Ramos (cell line): ENCODE measurements around the gene BYSL.
"Not testable (repeated sequence)": the region's sequence is repeated elsewhere in the genome, so short reads cannot be mapped to it uniquely, and the experiment has no call there.

ENCODE experiments used
- in situ Hi-C: fragments of 300-500 bp; cut with MboI; formaldehyde crosslinking; loops from one replicate; pipeline ENCODE4 v1.14.3; 2022; ENCODE audit warnings: low sequenced_read_pairs; ENCODE audit not compliant: unreplicated experiment

The BYSL gene

GRCh38 chr6:41940759-41941279, 19.5 kb downstream of the BYSL start:
- in situ Hi-C loops, result no loop called here

DNA sequence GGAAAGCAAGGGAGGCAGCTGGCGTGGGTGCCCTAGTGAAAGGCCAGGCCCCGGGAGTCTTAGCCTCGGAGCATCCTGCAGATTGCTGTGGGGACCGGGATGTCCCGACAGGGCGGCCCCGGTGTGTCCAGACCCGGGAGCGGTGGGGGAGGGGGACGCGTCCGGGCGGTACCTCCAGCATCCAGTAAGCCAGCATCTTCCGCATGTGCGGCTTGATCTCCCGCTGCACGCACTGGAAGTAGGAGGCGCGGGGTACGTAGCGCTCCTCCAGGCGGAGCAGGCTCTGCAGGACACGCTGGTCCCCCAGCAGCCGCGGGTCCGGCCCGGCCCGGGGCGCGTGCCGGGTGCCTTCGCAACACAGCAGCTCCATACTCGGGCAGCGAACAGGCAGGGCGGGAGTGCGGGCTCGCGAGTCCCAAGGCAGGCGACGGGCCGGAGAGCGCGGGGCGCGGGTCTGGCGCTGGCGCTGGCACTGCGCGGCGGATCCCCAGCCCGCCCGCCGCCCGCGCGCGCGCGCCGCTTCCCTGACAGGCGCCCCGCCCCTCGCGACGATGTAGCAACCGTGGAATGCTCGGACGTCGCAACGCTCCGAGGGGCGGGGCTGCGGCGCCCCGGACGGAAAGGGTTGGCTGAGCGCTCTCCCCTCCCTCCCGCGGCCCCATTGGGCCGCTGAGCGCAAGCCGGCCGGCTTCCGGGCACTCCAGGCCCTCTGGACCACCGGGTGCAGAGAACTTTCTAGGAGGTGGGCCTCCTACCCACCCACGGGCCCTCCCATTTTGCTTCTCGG, 20.2 kb downstream of the BYSL start, which contains the start of gene CCND3:
Gene CCND3 (minus strand): TSS at position 529 of the 787 bp plus-strand sequence. CDS start 159 bp downstream, at position 370.
- in situ Hi-C loops, result no loop called here

GRCh38 chr6:41942067-41942851, 21.0 kb downstream of the BYSL start:
- in situ Hi-C loops, result no loop called here

DNA sequence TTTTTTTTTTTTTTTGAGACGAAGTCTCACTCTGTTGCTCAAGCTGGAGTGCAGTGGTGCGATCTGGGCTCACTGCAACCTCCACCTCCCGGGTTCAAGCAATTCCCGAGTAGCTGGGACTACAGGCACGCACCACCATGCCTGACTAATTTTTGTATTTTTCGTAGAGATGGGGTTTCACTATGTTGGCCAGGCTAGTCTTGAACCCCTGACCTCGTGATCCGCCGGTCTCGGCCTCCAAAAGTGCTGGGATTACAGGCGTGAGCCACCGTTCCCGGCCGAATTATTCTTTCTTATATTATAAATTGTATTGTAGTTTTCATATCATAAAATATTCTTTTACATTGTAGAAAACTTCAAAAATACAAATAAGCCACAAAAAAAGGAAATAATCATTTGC, 21.6 kb downstream of the BYSL start:
- in situ Hi-C loops, result not testable (repeated sequence)

GRCh38 chr6:41943456-41943855, 22.2 kb downstream of the BYSL start:
- in situ Hi-C loops, result no loop called here

DNA sequence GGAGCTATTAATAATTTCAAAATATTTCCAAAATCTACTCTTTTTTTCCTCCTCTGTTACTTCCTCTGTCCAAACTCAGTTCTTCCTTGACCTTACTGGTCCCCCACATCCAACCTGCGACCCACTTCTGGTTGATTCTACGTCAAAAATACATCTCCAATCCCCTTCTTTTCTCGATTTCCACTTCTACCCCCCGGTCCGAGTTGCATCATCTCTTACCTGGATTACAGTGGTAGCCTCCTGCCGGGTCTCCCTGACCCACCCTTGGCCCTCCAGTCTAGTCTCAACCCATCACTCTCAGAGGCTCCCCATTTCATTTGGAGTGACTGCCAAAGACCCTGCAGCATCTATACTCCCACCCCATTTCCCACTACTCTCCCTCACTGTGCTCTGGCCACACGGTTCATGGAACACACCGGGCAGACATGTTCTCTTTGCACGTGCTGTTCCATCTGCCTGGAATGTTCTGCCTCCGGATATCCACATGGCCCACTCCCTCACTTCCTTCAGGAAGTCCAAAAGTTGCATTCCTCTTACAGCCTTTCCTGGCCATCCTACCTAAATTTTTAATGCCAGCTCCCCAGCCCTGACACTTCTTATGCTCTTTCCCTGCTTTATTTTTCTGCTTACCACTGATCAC, 26.4 kb downstream of the BYSL start:
- in situ Hi-C loops, result no loop called here

- in situ Hi-C loops, result no loop called here
Measured at GRCh38 chr6:41954668-41955067, 33.4 kb downstream of the BYSL start.

GRCh38 chr6:41955412-41955811, 34.1 kb downstream of the BYSL start:
- in situ Hi-C loops, result no loop called here

- in situ Hi-C loops, result no loop called here
Measured at GRCh38 chr6:41957117-41957516, 35.8 kb downstream of the BYSL start.

GRCh38 chr6:41958022-41958856, 36.9 kb downstream of the BYSL start:
- in situ Hi-C loops, result no loop called here

DNA sequence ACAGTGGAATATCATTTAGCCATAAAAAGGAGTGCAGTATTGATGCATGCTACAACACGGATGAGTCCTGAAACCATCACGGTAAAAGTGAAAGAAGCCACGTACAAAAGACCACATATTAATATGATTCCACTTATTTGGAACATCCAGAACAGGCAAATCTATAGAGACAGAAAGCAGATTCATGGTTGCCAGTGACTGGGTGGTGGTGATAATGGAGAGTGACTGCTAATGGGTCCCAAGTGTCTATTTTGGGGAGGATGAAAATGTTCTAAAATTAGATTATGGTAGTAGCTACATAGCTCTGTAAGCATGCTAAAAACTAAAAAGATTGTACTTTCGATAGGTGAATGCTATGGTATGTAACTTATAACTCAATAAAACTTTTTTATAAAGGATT, 38.7 kb downstream of the BYSL start:
- in situ Hi-C loops, result no loop called here

GRCh38 chr6:41963371-41963770, 42.1 kb downstream of the BYSL start:
- in situ Hi-C loops, result no loop called here

DNA sequence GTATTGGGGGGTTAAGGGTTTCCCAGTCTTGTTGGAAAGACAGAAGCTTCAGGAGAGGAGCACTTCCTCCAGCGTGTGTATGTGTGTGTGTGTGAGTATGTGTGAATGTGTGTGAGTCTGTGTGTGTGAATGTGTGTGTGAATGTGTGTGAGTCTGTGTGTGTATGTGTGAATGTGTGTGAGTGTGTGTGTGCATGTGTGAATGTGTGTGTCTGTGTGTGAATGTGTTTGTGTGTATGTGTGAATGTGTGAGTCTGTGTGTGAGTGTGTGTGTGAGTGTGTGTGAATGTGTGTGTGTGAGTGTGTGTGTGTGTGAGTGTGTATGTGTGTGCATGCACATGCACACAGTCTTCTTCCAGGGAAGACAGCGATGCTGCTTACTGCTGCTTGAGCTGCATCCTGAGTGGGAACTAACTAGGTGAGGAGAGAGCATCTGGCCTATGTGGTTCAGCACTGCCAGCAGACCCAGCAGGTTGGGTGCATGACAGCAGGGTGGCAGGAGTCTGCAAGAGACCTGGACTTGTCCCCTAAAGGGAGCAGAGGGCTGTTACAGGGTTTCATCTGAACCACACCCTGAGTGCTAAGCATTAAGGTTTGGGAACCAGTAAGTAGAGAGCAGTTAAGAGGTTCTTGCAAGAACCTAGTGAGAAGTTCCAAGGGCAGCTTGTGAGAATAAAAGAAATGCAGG, 43.0 kb downstream of the BYSL start:
- in situ Hi-C loops, result no loop called here

DNA sequence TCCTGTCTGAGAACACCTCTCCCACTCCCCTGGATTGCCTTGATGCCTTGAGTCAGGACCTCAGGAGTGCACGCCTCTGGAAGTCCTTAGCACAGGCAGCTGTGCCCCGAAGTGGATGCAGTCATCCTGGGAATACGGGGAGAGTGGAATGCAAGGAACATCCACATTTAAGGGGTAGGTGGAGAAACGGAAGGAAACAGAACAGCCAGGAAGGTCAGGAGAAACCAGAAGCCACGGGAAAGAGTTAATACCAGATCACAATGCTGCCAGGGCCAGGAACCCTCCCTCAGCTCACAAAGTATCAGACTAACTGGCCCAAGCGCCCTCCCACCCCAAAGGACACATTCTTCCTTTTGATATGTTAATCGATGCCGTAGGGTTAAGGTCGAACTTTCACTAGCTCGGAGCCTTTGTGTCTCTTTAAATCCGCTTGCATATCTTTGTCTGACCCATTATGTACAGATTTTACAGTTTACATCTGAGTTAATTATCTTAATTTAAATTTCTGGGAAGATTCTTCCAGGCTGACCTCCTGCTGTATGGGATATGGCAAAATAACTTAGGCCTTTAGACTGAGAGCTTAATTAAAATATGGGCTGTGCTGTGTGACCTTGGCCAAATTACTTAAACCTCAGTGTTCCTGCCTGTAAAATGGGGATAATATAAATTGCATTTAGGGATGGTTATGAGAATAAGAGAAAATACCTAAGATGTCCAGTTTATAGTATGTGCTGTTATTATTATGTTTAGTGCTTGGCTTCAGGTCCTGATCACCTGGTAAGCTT, 44.3 kb downstream of the BYSL start:
- in situ Hi-C loops, result no loop called here

DNA sequence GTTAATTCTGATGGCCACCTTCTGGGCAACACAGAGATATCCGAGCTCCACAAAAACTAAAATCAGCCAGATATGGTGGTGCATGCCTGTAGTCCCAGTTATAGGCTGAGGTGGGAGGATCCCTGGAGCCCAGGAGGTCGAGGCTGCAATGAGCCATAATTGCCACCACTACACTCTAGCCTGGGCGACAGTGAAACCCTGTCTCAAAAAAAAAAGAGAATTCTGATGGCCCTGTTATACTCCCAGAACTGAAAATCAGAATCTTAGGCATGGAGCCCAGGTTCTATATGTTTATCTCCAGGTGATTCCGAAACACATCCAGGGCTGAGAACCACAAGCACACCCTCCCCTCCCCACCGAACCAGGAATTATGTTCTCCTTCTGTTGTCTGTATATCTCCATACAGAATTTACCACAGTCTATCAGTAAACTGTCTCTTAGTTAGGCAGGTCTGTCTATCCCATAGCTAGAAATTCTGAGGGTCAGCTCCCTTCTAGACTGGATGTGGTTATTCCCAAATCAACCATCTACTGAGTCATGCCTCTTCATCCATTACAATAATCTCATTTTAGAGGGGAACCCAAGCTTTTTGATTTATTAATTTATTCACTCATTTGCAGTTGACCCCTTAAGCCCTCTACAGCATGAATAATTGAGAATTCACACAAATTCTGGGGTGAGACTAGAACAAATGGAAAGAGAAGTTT, 45.1 kb downstream of the BYSL start:
- in situ Hi-C loops, result no loop called here

- in situ Hi-C loops, result no loop called here
Measured at GRCh38 chr6:41966961-41967311, 45.6 kb downstream of the BYSL start.

- in situ Hi-C loops, result no loop called here
Measured at GRCh38 chr6:41967312-41968287, 46.3 kb downstream of the BYSL start.
